K562 (cell line): ENCODE measurements around the gene CCDC192. TPM values are rescaled to one million over a fixed set of nuclear protein-coding genes. Genes with fewer than 3 reads are reported as not detected.

Experiments
- ATF7 ChIP-seq: fragments of 450-650 bp; IDR thresholded peaks from 2 replicates; pipeline ENCODE4 v1.7.1; 2014; ENCODE audit warnings: mild to moderate bottlenecking, moderate library complexity
- BMI1 ChIP-seq: fragments of 150-350 bp; IDR thresholded peaks from 2 replicates; pipeline ENCODE4 v1.6.1; 2014; ENCODE audit warnings: low read length
- BRF1 ChIP-seq: IDR thresholded peaks from 3 replicates; pipeline ENCODE4 v1.6.1; 2011; ENCODE audit warnings: borderline replicate concordance, mild to moderate bottlenecking; ENCODE audit not compliant: insufficient read length; ENCODE audit errors: extremely low read depth
- FOXJ2 ChIP-seq: fragments of 200-800 bp; sonication (Bioruptor generic); IDR thresholded peaks from 2 replicates; pipeline ENCODE4 v1.6.1; 2016; ENCODE audit warnings: missing genetic modification characterization, missing compliant biosample characterization
- FOXM1 ChIP-seq, 2 experiments: fragments of 450-650 bp in 1 of 2; sonication (generic) in 1 of 2; formaldehyde crosslinking in 1 of 2; IDR thresholded peaks; 2 replicates each; pipeline versions ENCODE4 v1.6.1 to v1.9.0; 2017 to 2022; ENCODE audit warnings: low read depth in 2 of 2, mild to moderate bottlenecking in 2 of 2, missing genetic modification reagents in 1 of 2, moderate library complexity in 1 of 2
- MTA1 ChIP-seq: fragments of 450-650 bp; IDR thresholded peaks from 2 replicates; pipeline ENCODE4 v1.6.1; 2017; ENCODE audit warnings: borderline replicate concordance
- SNIP1 ChIP-seq: fragments of 450-650 bp; IDR thresholded peaks from 2 replicates; pipeline ENCODE4 v1.7.1; 2017; ENCODE audit warnings: low read depth, mild to moderate bottlenecking
- TAL1 ChIP-seq: fragments of 450-650 bp; IDR thresholded peaks from 2 replicates; pipeline ENCODE4 v1.6.1; 2016; ENCODE audit warnings: mild to moderate bottlenecking
- polyA plus RNA-seq, 8 experiments: library from polyadenylated mRNA; depleted of rRNA in 4 of 8; stranded (reverse) in 5 of 8; unstranded in 3 of 8; fragments of >200 nt; fragmentation: Nextera tagmentation in 2 of 8; fragmentation: Illumina TruSeq in 1 of 8; extraction: Ambion mirVana in 2 of 8; extraction: Trizol in 1 of 8; gene quantifications; 2 replicates each; pipeline versions ENCODE4 v1.2.1 to v1.2.3, GENCODE V29; 2011 to 2014; ENCODE audit warnings: inconsistent platforms in 1 of 8, missing spikeins in 1 of 8
- total RNA-seq, 7 experiments: library from RNA; depleted of rRNA in 6 of 7; stranded (reverse); fragments of >200 nt in 6 of 7; fragmentation: Illumina TruSeq in 2 of 7; extraction: Trizol in 2 of 7; gene quantifications; 2 replicates each; pipeline versions ENCODE4 v1.2.1 to v1.2.3, GENCODE V29; 2011 to 2021; ENCODE audit warnings: low replicate concordance in 1 of 7
- TF ChIP-seq, protein P1 (sequence below): fragments of 450-650 bp; IDR thresholded peaks from 2 replicates; pipeline ENCODE4 v1.6.1; 2016; ENCODE audit warnings: low read depth
- TF ChIP-seq, protein P2 (sequence below), 2 experiments: fragments of 450-650 bp in 1 of 2; sonication (generic) in 1 of 2; formaldehyde crosslinking in 1 of 2; IDR thresholded peaks in 1 of 2; conservative IDR thresholded peaks in 1 of 2; 2 replicates each; pipeline versions ENCODE4 v1.6.1 to v1.8.1; 2016 to 2023; ENCODE audit warnings: mild to moderate bottlenecking in 2 of 2, moderate library complexity in 2 of 2, inconsistent platforms in 1 of 2, missing genetic modification reagents in 1 of 2

The CCDC192 gene
- total and polyA plus RNA-seq, 9 of the 15 experiments (the other 6 are each of a cell fraction or from before 2014, with no cell fraction given): 0.21 to 0.66 (median 0.38) TPM; not detected in 2

DNA sequence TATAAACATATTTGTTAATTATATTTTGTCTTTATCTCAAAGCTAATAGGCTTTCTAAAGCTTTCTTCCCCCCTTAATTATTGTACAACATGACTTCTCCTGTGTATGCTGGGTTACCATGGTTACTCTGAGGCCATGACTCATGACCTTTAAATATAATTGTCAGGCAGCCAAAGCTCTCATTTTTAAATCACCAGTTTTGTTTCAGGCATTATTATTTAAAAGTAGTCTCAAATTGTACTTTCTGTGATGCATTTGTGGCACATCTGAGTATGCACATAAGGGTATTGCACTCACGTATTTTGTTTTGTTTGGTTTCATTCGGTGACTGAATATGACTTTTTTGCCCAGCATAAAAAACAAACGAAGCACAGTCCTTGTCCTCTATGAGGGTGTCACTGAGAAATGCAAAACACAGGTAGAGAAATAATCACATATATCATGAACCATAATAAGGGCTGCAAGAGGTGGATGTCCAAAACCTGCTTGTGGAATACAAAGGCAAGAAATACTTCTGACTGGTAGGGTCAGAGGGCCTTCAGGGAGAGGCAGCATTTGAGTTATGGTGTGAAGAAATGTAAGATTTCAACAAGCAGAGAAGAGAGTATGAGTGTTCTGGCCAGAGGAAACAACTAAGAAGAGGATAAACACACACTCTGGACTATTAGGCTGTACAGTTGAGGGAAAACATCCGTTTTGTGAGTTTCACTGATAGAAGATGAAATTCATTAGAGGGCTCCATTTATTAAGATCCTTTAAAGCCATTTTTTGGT, 2.1 kb downstream of the CCDC192 start (continued):
- TF ChIP-seq TAL1: no peak
- no peak for TF ChIP-seq SNIP1
- peak; percentile 92 for TF ChIP-seq FOXJ2 (tag)
- no peak for TF ChIP-seq MTA1
- TF ChIP-seq, protein P1, sequence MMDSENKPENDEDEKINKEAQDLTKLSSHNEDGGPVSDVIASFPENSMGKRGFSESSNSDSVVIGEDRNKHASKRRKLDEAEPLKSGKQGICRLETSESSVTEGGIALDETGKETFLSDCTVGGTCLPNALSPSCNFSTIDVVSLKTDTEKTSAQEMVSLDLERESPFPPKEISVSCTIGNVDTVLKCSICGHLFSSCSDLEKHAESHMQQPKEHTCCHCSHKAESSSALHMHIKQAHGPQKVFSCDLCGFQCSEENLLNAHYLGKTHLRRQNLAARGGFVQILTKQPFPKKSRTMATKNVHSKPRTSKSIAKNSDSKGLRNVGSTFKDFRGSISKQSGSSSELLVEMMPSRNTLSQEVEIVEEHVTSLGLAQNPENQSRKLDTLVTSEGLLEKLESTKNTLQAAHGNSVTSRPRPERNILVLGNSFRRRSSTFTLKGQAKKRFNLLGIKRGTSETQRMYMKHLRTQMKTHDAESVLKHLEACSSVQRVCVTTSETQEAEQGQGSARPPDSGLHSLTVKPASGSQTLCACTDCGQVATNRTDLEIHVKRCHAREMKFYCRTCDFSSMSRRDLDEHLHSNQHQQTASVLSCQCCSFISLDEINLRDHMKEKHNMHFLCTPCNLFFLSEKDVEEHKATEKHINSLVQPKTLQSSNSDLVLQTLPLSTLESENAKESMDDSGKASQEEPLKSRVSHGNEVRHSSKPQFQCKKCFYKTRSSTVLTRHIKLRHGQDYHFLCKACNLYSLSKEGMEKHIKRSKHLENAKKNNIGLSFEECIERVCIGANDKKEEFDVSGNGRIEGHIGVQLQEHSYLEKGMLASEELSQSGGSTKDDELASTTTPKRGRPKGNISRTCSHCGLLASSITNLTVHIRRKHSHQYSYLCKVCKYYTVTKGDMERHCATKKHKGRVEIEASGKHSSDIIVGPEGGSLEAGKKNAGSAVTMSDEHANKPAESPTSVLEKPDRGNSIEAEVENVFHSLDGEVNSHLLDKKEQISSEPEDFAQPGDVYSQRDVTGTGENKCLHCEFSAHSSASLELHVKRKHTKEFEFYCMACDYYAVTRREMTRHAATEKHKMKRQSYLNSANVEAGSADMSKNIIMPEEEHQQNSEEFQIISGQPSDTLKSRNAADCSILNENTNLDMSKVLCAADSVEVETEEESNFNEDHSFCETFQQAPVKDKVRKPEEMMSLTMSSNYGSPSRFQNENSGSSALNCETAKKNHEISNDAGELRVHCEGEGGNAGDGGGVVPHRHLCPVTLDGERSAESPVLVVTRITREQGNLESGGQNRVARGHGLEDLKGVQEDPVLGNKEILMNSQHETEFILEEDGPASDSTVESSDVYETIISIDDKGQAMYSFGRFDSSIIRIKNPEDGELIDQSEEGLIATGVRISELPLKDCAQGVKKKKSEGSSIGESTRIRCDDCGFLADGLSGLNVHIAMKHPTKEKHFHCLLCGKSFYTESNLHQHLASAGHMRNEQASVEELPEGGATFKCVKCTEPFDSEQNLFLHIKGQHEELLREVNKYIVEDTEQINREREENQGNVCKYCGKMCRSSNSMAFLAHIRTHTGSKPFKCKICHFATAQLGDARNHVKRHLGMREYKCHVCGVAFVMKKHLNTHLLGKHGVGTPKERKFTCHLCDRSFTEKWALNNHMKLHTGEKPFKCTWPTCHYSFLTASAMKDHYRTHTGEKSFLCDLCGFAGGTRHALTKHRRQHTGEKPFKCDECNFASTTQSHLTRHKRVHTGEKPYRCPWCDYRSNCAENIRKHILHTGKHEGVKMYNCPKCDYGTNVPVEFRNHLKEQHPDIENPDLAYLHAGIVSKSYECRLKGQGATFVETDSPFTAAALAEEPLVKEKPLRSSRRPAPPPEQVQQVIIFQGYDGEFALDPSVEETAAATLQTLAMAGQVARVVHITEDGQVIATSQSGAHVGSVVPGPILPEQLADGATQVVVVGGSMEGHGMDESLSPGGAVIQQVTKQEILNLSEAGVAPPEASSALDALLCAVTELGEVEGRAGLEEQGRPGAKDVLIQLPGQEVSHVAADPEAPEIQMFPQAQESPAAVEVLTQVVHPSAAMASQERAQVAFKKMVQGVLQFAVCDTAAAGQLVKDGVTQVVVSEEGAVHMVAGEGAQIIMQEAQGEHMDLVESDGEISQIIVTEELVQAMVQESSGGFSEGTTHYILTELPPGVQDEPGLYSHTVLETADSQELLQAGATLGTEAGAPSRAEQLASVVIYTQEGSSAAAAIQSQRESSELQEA: no peak
- TF ChIP-seq, protein P2, sequence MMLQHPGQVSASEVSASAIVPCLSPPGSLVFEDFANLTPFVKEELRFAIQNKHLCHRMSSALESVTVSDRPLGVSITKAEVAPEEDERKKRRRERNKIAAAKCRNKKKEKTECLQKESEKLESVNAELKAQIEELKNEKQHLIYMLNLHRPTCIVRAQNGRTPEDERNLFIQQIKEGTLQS (IDR thresholded peaks at IDR 0.05): peak; percentile 65
- TF ChIP-seq, protein P2 (CRISPR knock-in tag; conservative IDR thresholded peaks at IDR 0.05): no peak
- TF ChIP-seq BMI1: peak; percentile 69; the same call in 1 of the 2 replicates
- no peak for TF ChIP-seq FOXM1 (IDR thresholded peaks at IDR 0.05; ENCODE audit: low read depth)
- TF ChIP-seq FOXM1 (CRISPR knock-in tag; IDR thresholded peaks at IDR 0.05; ENCODE audit: low read depth): no peak
- no peak for TF ChIP-seq BRF1
- TF ChIP-seq ATF7: no peak
